HT1080 (cell line): ENCODE results near the gene KANK3. TPM values are rescaled to one million over a fixed set of nuclear protein-coding genes. Genes with fewer than 3 reads are reported as not detected.
"Not testable (repeated sequence)": the region's sequence is repeated elsewhere in the genome, so short reads cannot be mapped to it uniquely, and the experiment has no call there.

ENCODE experiments used
- DNase-seq: peaks from one replicate; pipeline ENCODE4 v3.0.0-alpha.2; 2015; ENCODE audit warnings: low read depth
- total RNA-seq: library from RNA; depleted of rRNA; stranded (reverse); fragments of >200 nt; shearing (Covaris generic); gene quantifications from 2 replicates; pipeline ENCODE4 v1.2.3, GENCODE V29; 2014

Gene KANK3
- total RNA-seq, 1 experiment from 2014 or later = not detected

GRCh38 chr19:8371011-8371804 is 28.1 kb upstream of the KANK3 start:
- DNase-seq = no peak

- DNase-seq = no peak
Measured at GRCh38 chr19:8370176-8371010, 27.3 kb upstream of the KANK3 start.

- peak; percentile 94 for DNase-seq
Measured at GRCh38 chr19:8367327-8368001, 24.4 kb upstream of the KANK3 start.

GRCh38 chr19:8366961-8367326 is 23.9 kb upstream of the KANK3 start:
- no peak for DNase-seq

DNA sequence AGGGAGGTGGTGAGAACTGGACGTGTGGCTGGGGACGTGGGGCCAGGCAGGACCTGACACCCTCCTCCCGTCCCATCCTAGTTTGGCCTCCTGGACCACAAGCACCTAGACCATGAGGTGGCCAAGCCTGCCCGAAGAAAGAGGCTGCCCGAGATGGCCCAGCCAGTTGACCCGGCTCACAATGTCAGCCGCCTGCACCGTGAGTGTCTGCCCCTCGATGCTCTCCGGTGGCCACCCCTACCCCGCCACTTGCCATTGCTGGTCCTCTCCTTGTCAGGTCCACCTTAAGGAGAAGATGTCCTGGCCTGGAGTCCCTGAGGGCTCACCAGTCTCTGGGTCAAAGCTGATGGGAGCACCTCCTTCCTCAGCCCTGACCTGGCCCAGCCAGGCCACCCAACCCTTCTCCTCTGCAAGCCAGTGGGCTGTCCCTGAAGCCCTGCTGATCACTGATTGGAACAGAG is 23.1 kb upstream of the KANK3 start:
- DNase-seq = no peak

DNA sequence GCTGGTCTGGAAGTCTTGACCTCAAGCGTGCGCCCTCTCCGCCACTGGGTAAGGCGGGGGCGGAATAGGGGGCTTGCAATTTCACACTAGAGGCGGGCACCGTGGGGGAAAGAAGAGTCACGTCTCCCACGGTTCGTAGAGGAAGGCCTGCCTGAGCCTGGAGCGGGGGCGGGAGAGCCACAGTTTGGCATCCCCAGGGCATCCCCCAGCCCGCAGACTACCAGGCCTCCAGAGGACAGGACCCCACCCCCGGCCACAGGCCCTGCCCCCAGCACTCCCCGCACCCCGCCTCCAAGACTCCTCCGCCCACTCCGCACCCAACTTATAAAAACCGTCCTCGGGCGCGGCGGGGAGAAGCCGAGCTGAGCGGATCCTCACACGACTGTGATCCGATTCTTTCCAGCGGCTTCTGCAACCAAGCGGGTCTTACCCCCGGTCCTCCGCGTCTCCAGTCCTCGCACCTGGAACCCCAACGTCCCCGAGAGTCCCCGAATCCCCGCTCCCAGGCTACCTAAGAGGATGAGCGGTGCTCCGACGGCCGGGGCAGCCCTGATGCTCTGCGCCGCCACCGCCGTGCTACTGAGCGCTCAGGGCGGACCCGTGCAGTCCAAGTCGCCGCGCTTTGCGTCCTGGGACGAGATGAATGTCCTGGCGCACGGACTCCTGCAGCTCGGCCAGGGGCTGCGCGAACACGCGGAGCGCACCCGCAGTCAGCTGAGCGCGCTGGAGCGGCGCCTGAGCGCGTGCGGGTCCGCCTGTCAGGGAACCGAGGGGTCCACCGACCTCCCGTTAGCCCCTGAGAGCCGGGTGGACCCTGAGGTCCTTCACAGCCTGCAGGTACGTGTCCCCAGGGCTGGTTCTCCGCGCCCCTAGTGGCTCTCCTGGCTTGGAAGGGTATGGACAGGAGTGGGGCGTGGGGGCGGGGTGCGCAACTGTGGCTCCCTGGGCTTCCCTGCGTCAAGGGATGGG is 21.0 kb upstream of the KANK3 start, which contains the start of gene ANGPTL4:
Gene ANGPTL4 (plus strand): TSS at position 353 of the 969 bp plus-strand sequence. CDS start 167 bp downstream, at position 520.
- DNase-seq = no peak

DNA sequence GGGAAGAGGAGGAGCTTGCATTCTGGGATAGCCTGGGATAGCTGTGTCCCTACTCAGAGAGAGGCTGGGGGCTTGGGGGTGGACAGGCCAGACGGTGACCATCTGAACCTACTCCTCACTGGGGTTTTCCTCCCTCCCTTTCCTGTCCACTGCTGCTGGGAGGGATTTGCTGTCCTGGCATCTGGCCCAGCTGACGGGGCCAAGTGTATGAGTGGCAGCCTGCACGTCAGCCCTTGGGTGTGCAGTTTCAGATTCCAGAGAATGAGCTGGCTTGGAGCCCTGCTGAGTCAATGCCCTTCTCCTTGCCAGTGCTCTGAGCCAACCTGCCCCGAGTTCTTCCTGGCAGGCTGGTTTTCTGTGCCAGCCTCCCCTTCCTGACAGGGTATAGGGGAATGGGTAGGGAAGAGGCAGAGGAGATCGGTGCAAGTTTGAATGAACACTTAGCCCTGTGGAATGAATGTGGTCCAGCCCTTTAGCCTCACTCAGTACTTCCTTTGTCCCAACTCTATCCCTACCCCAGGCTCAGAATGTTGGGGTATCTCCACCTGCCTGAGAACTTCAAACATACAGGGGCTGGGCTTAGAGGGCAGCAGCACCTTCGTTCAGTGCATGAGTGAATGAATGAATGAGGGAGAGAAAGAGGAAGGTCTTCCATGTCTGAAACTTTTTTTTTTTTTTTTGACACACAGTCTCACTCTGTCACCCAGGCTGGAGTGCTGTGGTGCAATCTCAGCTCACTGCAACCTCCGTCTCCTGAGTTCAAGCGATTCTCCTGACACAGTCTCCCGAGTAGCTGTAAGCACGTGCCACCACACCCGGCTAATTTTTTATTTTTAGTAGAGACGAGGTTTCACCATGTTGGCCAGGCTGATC is 19.1 kb upstream of the KANK3 start:
- DNase-seq = peak; percentile 99

- DNase-seq = no peak
Measured at GRCh38 chr19:8360196-8360595, 17.1 kb upstream of the KANK3 start.

DNA sequence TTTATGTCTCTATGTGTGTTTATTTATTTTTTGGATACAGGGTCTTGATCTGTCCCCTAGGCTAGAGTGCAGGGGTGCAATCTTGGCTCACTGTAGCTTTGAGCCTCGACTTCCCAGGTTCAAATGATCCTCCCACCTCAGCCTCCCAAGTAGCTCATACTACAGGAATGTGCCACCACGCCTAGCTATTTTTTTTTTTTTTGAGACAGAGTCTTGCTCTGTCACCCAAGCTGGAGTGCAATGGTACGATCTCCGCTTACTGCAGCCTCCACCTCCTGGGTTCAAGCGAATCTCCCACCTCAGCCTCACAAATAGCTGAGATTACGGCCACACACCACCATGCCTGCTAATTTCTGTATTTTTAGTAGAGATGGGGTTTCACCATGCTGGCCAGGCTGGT is 15.9 kb upstream of the KANK3 start:
- DNase-seq = no peak

DNA sequence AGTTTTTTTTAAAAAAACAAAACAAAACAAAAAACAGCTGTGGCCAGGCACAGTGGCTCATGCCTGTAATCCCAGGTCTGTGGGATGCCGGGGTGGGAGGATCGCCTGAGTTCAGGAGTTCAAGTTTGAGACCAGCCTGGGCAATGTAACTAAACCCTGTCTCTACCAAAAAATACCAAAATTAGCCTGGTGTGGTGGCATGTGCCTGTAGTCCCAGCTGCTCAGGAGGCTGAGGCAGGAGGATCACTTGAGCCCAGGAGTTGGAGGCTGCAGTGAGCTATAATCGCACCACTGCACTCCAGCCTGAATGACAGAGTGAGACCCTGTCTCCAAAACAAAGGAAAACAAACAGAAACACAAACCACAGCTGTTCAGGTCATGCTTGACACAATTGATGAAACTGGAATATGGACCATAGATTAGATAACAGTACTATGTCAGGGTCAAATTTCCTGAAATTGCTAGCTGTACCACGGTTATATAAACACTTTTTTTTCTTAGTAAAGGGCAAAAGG is 14.0 kb upstream of the KANK3 start:
- no peak for DNase-seq

GRCh38 chr19:8355631-8356402 is 12.8 kb upstream of the KANK3 start:
- DNase-seq = peak; percentile 99

DNA sequence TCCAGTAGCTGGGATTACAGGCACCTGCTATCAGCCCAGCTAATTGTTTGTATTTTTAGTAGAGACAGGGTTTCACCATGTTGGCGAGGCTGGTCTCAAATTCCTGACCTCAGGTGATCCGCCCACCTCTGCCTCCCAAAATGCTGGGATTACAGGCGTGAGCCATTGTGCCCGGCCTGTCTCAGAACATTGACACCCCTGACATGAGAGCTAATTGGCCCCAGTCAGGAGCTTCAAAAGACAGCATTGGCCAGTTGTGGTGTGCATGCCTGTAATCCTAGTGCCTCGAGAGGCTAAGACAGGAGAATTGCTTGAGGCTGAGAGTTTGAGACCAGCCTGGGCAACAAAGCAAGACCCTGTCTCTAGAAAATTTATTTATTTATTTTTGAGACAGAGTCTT is 9.8 kb upstream of the KANK3 start:
- DNase-seq = not testable (repeated sequence)

DNA sequence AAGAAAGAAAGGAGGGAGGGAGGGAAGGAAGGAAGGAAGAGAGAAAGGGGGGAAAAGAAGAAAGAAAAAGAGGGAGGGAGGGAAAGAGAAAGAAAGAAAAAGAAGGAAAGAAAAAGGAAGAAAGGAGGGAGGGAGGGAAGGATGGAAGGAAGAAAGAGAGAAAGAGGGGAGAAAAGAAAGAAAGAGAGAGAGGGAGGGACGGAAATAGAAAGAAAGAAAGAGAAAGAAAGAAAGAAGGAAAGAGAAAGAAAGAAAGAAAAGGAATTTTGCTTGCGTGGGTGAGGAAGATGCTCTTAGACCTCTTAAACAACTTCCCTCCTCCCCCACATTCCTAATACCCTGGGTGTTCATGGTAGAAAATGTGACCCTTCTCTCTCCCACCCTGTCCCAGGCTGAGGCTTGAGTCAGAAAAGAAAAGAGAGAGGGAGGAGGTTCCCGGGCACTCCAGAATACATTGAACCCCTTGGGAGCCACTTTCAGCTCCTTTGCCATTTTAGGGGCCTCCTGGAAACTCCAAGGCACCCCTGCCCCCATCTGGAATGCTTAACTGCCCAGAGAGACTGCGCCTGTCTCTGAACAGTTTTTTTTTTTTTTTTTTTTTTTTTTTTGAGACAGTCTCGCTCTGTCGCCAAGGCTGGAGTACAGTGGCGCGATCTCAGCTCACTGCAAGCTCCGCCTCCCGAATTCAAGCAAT is 9.2 kb upstream of the KANK3 start:
- no peak for DNase-seq

DNA sequence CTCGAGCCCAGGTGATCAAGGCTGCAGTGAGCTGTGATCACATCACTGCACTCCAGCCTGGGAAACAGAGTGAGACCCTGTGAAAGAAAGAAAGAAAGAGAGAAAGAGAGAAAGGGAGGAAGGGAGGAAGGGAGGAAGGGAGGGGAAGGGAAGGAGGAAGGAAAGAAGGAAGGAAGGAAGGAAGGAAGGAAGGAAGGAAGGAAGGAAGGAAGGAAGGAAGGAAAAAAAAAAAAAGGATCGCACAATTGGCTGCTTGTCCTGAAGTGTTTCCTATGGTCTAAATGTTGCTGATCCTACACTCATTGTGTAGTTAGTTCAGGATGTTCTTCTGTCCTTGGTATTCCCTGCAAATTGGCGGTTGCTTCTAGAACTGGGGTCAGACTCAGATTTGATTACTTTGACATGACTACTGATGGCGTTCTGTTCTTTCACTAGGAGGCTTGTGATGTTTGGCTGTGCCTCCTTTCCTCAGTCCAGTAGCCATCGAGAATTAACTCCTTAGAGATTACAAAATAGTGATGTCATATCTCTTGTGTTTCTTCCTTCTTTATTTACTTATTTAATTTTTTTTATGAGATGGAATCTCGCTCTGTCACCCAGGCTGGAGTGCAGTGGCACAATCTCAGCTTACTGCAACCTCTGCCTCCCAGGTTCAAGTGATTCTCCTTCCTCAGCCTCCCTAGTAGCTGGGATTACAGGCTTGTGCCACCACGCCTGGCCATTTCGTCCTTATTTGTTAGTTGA is 6.7 kb upstream of the KANK3 start:
- DNase-seq = not testable (repeated sequence)

DNA sequence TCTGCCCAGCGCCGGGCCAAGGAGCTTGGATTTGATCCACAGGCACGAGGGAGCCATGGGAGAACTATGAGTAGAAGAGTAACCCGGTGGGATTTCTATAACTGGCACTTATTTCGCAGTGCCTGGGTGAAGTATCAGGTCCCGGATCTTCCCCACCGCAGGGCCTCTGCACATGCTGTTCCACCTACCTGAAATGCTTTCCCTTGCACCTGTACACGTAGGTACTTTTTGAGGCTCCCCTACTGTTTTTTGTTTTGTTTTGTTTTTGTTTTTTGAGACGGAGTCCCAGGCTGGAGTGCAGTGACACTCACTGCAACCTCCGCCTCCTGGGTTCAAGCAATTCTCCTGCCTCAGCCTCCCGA is 402 bp upstream of the KANK3 start:
- DNase-seq = no peak

GRCh38 chr19:8342316-8342683 is 762 bp downstream of the KANK3 start:
- DNase-seq = no peak

GRCh38 chr19:8341504-8341903 is 1.6 kb downstream of the KANK3 start:
- DNase-seq = not testable (repeated sequence)
